Measurements from ENCODE around the gene TMEM141. TPM values are rescaled to one million over a fixed set of nuclear protein-coding genes. Genes with fewer than 3 reads are reported as not detected.

TMEM141 gene
- polyA plus RNA-seq, 1 donor (not counting 4 experiments of a cell fraction or from before 2014, with no cell fraction given) = 85.5 TPM

DNA sequence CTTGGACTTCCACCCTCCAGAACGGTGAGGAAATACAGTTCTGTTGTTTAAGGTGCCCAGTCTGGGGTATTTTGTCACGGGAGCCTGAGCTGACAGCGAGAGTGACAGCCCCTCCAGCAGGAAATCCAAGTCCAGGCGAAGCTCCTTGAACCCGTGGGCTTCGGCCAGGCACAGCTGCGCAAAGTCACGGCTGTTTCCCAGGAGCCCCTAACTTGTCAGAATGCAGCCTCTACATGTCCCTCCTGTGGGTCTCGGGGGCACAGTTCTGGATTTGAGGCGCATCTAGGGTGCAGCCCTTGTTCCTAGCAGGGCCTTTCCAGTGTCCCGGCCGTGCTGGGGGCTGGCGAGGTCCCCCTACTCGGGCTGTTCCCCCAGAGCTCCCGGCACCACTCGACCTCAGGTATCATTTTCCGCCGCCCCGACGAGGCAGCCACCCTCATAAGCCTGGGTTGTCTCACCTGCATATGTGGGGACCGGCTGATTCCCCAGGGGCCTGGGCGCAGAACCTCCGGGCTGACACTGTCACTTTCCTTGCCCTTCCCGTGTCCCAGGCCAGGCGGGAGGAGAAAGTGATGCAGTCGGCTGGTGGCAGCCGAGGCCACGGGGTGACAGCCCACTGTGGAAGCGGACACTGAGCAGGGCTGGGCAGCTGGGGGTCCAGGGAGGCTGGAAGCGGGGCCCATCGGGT lies 37.6 kb upstream of the TMEM141 start:
- Histone ChIP-seq H3K4me1 (ENCODE audit: control insufficient read depth, extremely low read depth, insufficient read depth, low read length) (no peaks in the 10 kb centered on the region), H2AFZ (ENCODE audit: control insufficient read depth, low read length) (no peak overlapping the region), H3K79me2 (ENCODE audit: control insufficient read depth, insufficient read depth, low read length) (no peaks in the 10 kb centered on the region), H3K9ac (ENCODE audit: control insufficient read depth, extremely low read depth, insufficient read depth, low read length) (no peak overlapping the region), H3K27me3 (ENCODE audit: control insufficient read depth, extremely low read depth, insufficient read depth, low read length) (peaks cover 6% of the 10 kb centered on the region), H3K4me3 (ENCODE audit: control insufficient read depth in 2 of 3, extremely low read depth in 1 of 3, insufficient read depth in 2 of 3, low read depth in 1 of 3, low read length in 3 of 3) (no peak overlapping the region), H3K4me2 (ENCODE audit: control insufficient read depth, extremely low read depth, insufficient read depth, low read depth, low read length) (no peak overlapping the region), H3K9me3 (ENCODE audit: control insufficient read depth, low read depth, low read length) (peaks cover 7% of the 10 kb centered on the region), H3K9me1 (ENCODE audit: control insufficient read depth, extremely low read depth, insufficient read depth, low read length) (no peaks in the 10 kb centered on the region), H3K27ac (ENCODE audit: control insufficient read depth, insufficient read depth, low read length) (no peak overlapping the region), H4K20me1 (ENCODE audit: control insufficient read depth, extremely low read depth, insufficient read depth, low read length) (no peaks in the 10 kb centered on the region), H3K36me3 (ENCODE audit: control insufficient read depth in 2 of 2, extremely low read depth in 1 of 2, insufficient read depth in 2 of 2, low read length in 2 of 2) (no peaks in the 10 kb centered on the region)
- FAIRE-seq (no peak), DNase-seq (ENCODE audit: low read depth, low spot score) (no peak)
- no peak for TF ChIP-seq EZH2 (IDR thresholded peaks at IDR 0.05; ENCODE audit: low read length)
- no peak for TF ChIP-seq CTCF (optimal IDR thresholded peaks at IDR 0.05 in 1 of 3, IDR thresholded peaks at IDR 0.05 in 1 of 3, conservative IDR thresholded peaks at IDR 0.05 in 1 of 3; ENCODE audit: extremely low read depth in 1 of 3, insufficient read depth in 2 of 3, low read length in 3 of 3)
- dilution Hi-C loops (cut with MboI; ENCODE audit: extremely low pct_ligation_motif_present, low sequenced_read_pairs) = no loop called here

- no peaks in the 10 kb centered on the region for H4K20me1 ChIP-seq (ENCODE audit: control insufficient read depth, extremely low read depth, insufficient read depth, low read length)
- no peak for DNase-seq (ENCODE audit: low read depth, low spot score)
- dilution Hi-C loops (cut with MboI; ENCODE audit: extremely low pct_ligation_motif_present, low sequenced_read_pairs) = no loop called here
- no peak overlapping the region for H3K27ac ChIP-seq (ENCODE audit: control insufficient read depth, insufficient read depth, low read length)
- peaks cover 7% of the 10 kb centered on the region for H3K9me3 ChIP-seq (ENCODE audit: control insufficient read depth, low read depth, low read length)
- H3K36me3 ChIP-seq (ENCODE audit: control insufficient read depth in 2 of 2, extremely low read depth in 1 of 2, insufficient read depth in 2 of 2, low read length in 2 of 2) = no peaks in the 10 kb centered on the region
- no peak overlapping the region for H3K4me2 ChIP-seq (ENCODE audit: control insufficient read depth, extremely low read depth, insufficient read depth, low read depth, low read length)
- no peak overlapping the region for H2AFZ ChIP-seq (ENCODE audit: control insufficient read depth, low read length)
- no peak for TF ChIP-seq CTCF (optimal IDR thresholded peaks at IDR 0.05 in 1 of 3, IDR thresholded peaks at IDR 0.05 in 1 of 3, conservative IDR thresholded peaks at IDR 0.05 in 1 of 3; ENCODE audit: extremely low read depth in 1 of 3, insufficient read depth in 2 of 3, low read length in 3 of 3)
- no peak for TF ChIP-seq EZH2 (IDR thresholded peaks at IDR 0.05; ENCODE audit: low read length)
- no peaks in the 10 kb centered on the region for H3K79me2 ChIP-seq (ENCODE audit: control insufficient read depth, insufficient read depth, low read length)
- H3K4me3 ChIP-seq (ENCODE audit: control insufficient read depth in 2 of 3, extremely low read depth in 1 of 3, insufficient read depth in 2 of 3, low read depth in 1 of 3, low read length in 3 of 3) = no peak overlapping the region
- H3K27me3 ChIP-seq (ENCODE audit: control insufficient read depth, extremely low read depth, insufficient read depth, low read length) = peaks cover 6% of the 10 kb centered on the region
- H3K9ac ChIP-seq (ENCODE audit: control insufficient read depth, extremely low read depth, insufficient read depth, low read length) = no peak overlapping the region
- H3K9me1 ChIP-seq (ENCODE audit: control insufficient read depth, extremely low read depth, insufficient read depth, low read length) = no peaks in the 10 kb centered on the region
- H3K4me1 ChIP-seq (ENCODE audit: control insufficient read depth, extremely low read depth, insufficient read depth, low read length) = no peaks in the 10 kb centered on the region
- no peak for FAIRE-seq
Measured at GRCh38 chr9:136754059-136754572, 37.0 kb upstream of the TMEM141 start.
